ENCODE data around the gene PSMG1. TPM values are rescaled to one million over a fixed set of nuclear protein-coding genes. Genes with fewer than 3 reads are reported as not detected.

PSMG1 gene
- total and polyA plus RNA-seq, 9 of the 15 experiments (the other 6 are each of a cell fraction or from before 2014, with no cell fraction given): 54.5 to 427 (median 328) TPM

- TF ChIP-seq, protein P1, sequence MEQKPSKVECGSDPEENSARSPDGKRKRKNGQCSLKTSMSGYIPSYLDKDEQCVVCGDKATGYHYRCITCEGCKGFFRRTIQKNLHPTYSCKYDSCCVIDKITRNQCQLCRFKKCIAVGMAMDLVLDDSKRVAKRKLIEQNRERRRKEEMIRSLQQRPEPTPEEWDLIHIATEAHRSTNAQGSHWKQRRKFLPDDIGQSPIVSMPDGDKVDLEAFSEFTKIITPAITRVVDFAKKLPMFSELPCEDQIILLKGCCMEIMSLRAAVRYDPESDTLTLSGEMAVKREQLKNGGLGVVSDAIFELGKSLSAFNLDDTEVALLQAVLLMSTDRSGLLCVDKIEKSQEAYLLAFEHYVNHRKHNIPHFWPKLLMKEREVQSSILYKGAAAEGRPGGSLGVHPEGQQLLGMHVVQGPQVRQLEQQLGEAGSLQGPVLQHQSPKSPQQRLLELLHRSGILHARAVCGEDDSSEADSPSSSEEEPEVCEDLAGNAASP (IDR thresholded peaks at IDR 0.05): no peak
Observed at GRCh38 chr21:39197448-39198233, 14.4 kb upstream of the PSMG1 start (continued).

GRCh38 chr21:39196838-39197237, 13.6 kb upstream of the PSMG1 start:
- ATAC-seq (peak; percentile 40), FAIRE-seq (no peak), DNase-seq (ENCODE audit: extremely low read depth in 1 of 4, low spot score in 3 of 4) (no peak)
- no peak overlapping the region for H3K27ac ChIP-seq (ENCODE audit: extremely low read depth, low read depth, low read length)
- H3K4me2 ChIP-seq (ENCODE audit: insufficient read depth, low read length): no peak overlapping the region
- H3K27me3 ChIP-seq (ENCODE audit: control insufficient read depth in 2 of 2, insufficient read depth in 2 of 2, low read length in 2 of 2): no peaks in the 10 kb centered on the region
- no peaks in the 10 kb centered on the region for H3K9me3 ChIP-seq (replicated peaks; ENCODE audit: control insufficient read depth, insufficient read depth, low read depth, low read length)
- no peaks in the 10 kb centered on the region for H3K4me1 ChIP-seq (replicated peaks in 1 of 2; ENCODE audit: control insufficient read depth in 2 of 2, insufficient read depth in 2 of 2, low read length in 2 of 2)
- BruUV-seq (replicated peaks): no TSS peak
- no peak overlapping the region for H2AFZ ChIP-seq (ENCODE audit: low read depth, low read length)
- POLR2A ChIA-PET: interaction anchor here (2.9 to 4.1 kb wide), 2 partner anchors 9 to 13 kb away, joined by 9 to 19 read pairs; partner anchors contain the start of gene PSMG1
- peaks cover 82% of the 10 kb centered on the region for H3K36me3 ChIP-seq (ENCODE audit: control insufficient read depth, insufficient read depth, low read length)
- no peak overlapping the region for H3K4me3 ChIP-seq
- intact Hi-C loops (cut with micrococcal nuclease): no loop called here
- in situ Hi-C loops (cut with MboI): no loop called here
- no peaks in the 10 kb centered on the region for H4K20me1 ChIP-seq (replicated peaks; ENCODE audit: control insufficient read depth, insufficient read depth, low read length)
- H3K9me1 ChIP-seq (ENCODE audit: control insufficient read depth, insufficient read depth, low read length): no peaks in the 10 kb centered on the region
- CTCF ChIA-PET (ENCODE audit: low intra/inter-chr PET ratio): no interaction called here
- no peak overlapping the region for H3K9ac ChIP-seq (ENCODE audit: insufficient read depth in 1 of 2, low read depth in 2 of 2, low read length in 2 of 2)
- no peaks in the 10 kb centered on the region for H3K79me2 ChIP-seq (ENCODE audit: control insufficient read depth, insufficient read depth, low read length)
- 38% methylated on average over 1 of the region's 1 CpG for WGBS (ENCODE audit: insufficient coverage, low coverage, missing lambda C conversion rate)
- TF ChIP-seq NFE2 (IDR thresholded peaks at IDR 0.05; ENCODE audit: low read depth) (peak; percentile 32; the same call in 1 of the 2 replicates), CREBBP (IDR thresholded peaks at IDR 0.05; ENCODE audit: low read depth, low read length) (no peak), ZSCAN32 (CRISPR knock-in tag; IDR thresholded peaks at IDR 0.05) (no peak), ZNF644 (tag; IDR thresholded peaks at IDR 0.05; ENCODE audit: low read depth) (no peak), ARID1B (IDR thresholded peaks at IDR 0.05) (no peak), ZNF316 (IDR thresholded peaks at IDR 0.05) (peak; percentile 82), ZNF165 (CRISPR knock-in tag; IDR thresholded peaks at IDR 0.05; ENCODE audit: borderline replicate concordance) (no peak), TAL1 (IDR thresholded peaks at IDR 0.05) (no peak), KHSRP (IDR thresholded peaks at IDR 0.05) (no peak), PREB (CRISPR knock-in tag; IDR thresholded peaks at IDR 0.05) (no peak), RUNX1 (IDR thresholded peaks at IDR 0.05; ENCODE audit: low read depth) (no peak), MAFF (IDR thresholded peaks at IDR 0.05; ENCODE audit: low read length) (peak; percentile 31; the same call in 1 of the 2 replicates), ZNF561 (CRISPR knock-in tag; conservative IDR thresholded peaks at IDR 0.05) (no peak), KAT2B (IDR thresholded peaks at IDR 0.05; ENCODE audit: low read depth, low read length) (no peak), SMARCB1 (IDR thresholded peaks at IDR 0.05; ENCODE audit: insufficient read length, low read depth) (no peak), ZBTB33 (CRISPR knock-in tag; IDR thresholded peaks at IDR 0.05) (no peak), MAFG (tag; conservative IDR thresholded peaks at IDR 0.05) (peak; percentile 71)
